GM12873 (cell line): ENCODE results near the gene GNA15.

Experiments
- TF ChIP-seq, protein P1 (sequence below): IDR thresholded peaks from 2 replicates; pipeline ENCODE4 v1.5.1; 2012; ENCODE audit warnings: low read depth, mild to moderate bottlenecking, moderate library complexity, low read length, control low read depth; ENCODE audit not compliant: insufficient read depth; ENCODE audit errors: missing control alignments

Gene GNA15

DNA sequence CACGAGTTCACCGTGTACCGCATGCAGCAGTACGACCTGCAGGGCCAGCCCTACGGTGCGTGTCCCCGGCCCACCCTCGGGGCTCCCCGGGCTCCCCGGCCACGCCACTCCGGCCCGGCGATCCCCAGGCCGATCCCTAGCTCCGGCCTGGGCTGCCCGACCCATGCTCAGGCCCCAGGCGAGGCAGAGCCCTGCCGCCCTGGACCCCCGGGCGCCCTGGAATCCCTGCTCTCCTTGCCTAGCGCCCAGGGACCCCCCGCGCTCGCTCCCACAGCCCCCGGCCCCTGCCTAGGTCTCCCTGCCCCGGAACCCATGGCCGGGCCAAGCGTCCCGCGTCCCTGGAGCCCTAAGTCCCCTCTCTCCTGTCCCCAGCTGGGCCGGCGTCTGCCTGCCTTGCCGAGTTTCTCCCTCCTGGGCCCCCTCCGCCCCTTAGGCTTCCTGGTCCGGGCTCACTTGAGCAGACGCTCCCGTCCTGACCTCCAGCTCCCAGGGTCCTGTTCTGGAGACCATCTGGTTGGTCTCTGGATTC lies 50.4 kb downstream of the GNA15 start:
- TF ChIP-seq, protein P1, sequence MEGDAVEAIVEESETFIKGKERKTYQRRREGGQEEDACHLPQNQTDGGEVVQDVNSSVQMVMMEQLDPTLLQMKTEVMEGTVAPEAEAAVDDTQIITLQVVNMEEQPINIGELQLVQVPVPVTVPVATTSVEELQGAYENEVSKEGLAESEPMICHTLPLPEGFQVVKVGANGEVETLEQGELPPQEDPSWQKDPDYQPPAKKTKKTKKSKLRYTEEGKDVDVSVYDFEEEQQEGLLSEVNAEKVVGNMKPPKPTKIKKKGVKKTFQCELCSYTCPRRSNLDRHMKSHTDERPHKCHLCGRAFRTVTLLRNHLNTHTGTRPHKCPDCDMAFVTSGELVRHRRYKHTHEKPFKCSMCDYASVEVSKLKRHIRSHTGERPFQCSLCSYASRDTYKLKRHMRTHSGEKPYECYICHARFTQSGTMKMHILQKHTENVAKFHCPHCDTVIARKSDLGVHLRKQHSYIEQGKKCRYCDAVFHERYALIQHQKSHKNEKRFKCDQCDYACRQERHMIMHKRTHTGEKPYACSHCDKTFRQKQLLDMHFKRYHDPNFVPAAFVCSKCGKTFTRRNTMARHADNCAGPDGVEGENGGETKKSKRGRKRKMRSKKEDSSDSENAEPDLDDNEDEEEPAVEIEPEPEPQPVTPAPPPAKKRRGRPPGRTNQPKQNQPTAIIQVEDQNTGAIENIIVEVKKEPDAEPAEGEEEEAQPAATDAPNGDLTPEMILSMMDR: no peak

DNA sequence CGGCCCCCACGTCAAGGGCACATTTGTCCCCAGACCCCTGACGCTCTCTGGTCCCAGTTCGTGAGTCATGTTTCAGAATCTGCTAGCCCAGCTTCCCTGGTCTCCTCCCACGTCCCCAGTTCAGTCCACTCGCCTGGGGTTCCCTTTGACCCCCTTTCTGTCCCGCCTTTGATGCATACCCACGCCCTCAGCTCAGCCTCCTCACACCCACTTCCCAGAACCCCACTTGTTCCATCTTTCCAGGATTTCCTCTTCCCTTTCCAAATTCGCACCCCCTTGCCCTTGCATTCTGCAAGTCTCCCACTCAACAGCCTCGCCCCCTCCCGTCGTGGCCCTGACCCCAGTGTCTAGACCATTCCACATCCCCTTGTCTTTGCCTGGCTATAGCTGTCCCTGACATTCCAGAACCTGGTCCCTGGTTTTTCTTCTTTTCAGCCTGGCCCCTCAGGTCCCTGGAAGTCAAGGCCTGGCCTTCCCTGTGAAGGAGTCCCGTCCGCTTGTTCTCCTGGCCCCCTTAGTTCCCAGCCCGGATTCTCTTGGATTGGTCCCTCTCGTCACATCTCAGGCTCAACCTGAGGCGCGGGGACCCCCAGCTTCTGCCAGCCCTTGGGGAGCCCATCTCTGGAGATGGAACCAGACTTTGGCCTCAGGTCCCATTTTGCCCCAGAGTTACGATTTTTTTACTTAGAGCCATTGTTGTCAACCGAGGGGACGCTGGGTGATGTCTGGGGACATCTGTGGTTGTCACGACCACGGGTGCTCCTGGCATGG lies 51.2 kb downstream of the GNA15 start:
- TF ChIP-seq, protein P1: no peak

DNA sequence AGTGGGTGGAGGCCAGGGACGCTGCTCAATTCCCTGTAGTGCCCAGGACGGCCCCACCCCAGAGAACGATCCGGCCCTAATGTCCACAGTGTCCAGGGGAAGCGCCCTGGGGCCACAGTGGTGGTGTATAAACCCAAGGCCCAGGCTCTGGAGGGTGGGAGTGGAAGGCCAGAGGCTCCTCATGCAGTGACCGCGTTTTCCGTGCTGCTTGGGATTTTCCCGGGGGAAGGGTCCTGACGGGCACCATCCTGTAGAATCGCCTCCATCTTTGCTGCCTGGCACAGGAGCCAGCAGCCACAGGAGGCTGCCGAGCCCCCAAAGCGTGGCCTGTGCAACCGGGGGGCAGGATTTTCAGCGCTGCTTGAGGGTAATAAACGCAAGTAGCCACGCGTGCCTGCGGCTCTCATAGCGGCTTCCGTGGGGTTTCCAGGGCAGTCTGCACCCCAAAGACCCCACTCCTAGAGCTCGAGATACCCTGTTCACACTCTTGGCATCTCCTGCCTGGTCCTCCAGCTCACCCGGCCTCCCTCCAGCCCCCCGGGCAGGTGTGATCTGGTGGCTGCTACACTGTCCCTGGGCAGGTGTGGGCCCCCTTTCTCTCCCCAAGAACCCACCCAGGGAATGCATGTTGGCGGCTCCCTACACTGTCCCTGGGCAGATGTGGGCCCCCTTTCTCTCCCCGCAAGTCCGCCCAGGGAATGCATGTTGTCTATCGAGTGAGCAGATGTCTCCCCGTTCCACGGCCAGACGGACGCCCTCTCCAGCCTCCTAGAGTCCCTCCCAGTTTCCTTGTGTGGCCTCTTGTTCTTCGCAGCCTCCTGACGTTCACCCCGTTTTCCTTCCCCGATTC lies 52.1 kb downstream of the GNA15 start:
- TF ChIP-seq, protein P1: no peak

DNA sequence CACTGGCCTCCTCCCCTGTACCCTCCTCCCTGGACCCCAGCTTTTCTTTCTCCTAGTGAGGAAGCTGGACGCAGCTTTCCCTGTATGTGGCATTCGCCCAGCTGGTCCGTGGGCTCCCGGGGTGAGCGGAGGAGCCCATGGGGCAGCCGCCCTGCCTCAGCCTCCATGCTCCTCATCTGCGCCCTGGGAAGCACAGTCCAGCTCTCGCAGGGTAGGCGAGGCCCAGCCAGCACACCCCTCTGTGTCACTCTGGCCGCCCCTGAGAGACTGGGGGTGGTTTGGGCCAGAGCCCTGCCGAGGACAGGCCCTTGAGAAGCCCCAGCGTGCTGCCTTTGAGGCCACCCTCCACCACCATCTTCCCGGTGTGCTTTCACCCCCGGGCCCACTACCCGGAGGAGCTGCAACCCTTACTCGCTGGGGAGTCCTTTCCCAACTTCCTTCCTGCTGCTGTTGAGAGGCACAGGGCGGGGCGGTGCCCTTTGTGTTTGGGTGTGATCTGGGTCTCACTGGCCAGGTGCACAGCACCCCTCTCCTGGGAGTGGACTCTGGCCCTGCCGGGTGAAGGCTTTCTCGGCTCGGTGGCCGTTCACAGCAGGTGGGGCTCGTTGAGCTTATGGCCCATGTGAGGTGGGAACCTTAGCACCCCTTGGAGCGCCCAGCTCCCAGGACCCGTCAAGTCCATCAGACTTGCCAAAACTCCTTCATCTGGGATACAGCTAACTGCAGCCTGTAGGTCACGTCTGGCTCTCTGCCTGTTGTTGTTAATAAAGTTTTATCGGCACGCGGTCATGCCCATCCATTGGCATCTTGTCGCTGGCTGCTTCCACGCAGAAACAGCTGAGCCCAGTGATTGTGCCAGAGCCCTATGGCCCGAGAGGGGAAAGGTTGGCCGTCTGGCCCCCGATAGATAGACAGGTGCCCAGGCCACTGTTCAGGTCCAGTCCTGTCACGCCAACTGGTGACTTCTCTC lies 53.1 kb downstream of the GNA15 start:
- TF ChIP-seq, protein P1: no peak

DNA sequence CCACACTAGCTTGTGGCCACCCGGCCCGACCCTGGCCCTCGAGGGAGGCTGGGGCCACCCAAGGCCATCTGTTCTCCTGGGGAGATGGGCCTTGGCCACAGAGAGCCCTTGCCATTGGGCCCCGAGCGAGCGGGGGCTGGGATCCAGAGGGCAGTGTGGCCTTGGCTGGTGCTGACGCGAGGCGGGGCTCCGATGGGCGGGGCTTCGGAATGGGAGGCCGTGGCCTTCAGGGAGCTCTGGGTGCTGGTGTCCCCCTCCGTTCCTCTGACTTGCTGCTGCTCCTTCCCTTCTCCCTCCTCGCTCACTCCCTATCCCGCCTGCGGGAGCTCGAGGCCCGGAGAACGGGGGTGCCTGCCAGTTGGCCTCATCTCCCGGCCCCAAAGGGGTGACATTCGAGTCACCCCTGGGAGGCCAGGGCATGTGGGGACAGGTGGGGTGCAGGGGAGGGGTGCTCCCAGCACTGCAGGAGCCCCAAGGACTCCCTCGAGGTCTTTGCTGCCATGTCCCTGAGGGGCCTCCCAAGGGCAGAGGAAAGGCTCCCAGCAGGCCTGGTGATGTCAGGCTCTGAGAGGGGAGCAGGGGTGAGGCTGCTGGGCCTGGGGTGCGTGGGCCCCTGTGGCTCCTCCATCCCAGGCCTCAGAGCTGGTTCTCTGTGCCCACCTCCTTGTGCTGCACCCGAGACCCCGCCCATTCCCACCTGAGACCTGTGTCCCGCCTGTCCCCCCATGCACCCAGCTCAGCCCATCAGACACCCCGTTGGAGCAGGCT lies 54.1 kb downstream of the GNA15 start:
- TF ChIP-seq, protein P1: no peak

DNA sequence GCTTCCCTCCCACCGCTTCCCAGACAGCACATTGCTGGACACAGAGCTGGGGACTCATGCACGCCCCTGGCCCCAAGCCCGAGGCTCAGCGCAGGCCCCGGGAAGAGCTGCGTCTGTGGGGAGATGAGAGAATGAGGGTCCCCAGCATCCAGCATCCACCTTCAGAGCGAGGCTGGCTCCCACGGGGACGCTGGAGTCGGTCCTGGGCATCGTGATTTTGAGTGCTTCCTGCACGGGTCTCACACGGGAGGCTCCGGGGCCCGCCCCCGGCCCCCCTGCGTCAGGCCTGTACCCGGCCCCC lies 54.6 kb downstream of the GNA15 start:
- TF ChIP-seq, protein P1: no peak
